ENCODE measurements around the gene TLL2. TPM values are rescaled to one million over a fixed set of nuclear protein-coding genes. Genes with fewer than 3 reads are reported as not detected.

The TLL2 gene
- polyA plus RNA-seq, 2 donors, result 0.08 TPM

- WGBS, 2 donors, result 76 to 77% methylated on average over 3 of the region's 3 CpGs
- no peaks in the 10 kb centered on the region for H3K9me3 ChIP-seq (ENCODE audit: control insufficient read depth in 2 of 2, insufficient read depth in 1 of 2, low read depth in 1 of 2, low read length in 1 of 2)
- H3K27ac ChIP-seq (ENCODE audit: low read depth in 2 of 2, low read length in 1 of 2), result no peak overlapping the region
- H3K27me3 ChIP-seq (ENCODE audit: control insufficient read depth in 1 of 2, insufficient read depth in 2 of 2, low read length in 2 of 2), result no peaks in the 10 kb centered on the region
- H3K36me3 ChIP-seq (ENCODE audit: control insufficient read depth in 2 of 2, insufficient read depth in 2 of 2, low read length in 1 of 2), result no peaks in the 10 kb centered on the region
- H3K4me3 ChIP-seq (ENCODE audit: low read depth in 1 of 2, low read length in 2 of 2), result no peak overlapping the region
- no peaks in the 10 kb centered on the region for H3K4me1 ChIP-seq (ENCODE audit: control insufficient read depth in 2 of 2, insufficient read depth in 2 of 2, low read length in 1 of 2)
These were observed 59.7 kb downstream of the TLL2 start for GRCh38 chr10:96453856-96454583.

- Histone ChIP-seq H3K9me3 (ENCODE audit: control insufficient read depth in 2 of 2, insufficient read depth in 1 of 2, low read depth in 1 of 2, low read length in 1 of 2) (no peaks in the 10 kb centered on the region), H3K36me3 (ENCODE audit: control insufficient read depth in 2 of 2, insufficient read depth in 2 of 2, low read length in 1 of 2) (no peaks in the 10 kb centered on the region), H3K4me1 (ENCODE audit: control insufficient read depth in 2 of 2, insufficient read depth in 2 of 2, low read length in 1 of 2) (no peaks in the 10 kb centered on the region), H3K27me3 (ENCODE audit: control insufficient read depth in 1 of 2, insufficient read depth in 2 of 2, low read length in 2 of 2) (no peaks in the 10 kb centered on the region), H3K4me3 (ENCODE audit: low read depth in 1 of 2, low read length in 2 of 2) (no peak overlapping the region), H3K27ac (ENCODE audit: low read depth in 2 of 2, low read length in 1 of 2) (no peak overlapping the region)
- 43 to 56% methylated on average over 7 of the region's 7 CpGs for WGBS, 2 donors
These were observed 61.1 kb downstream of the TLL2 start for GRCh38 chr10:96452494-96453153.

- no peak overlapping the region for H3K4me3 ChIP-seq (ENCODE audit: low read depth in 1 of 2, low read length in 2 of 2)
- no peaks in the 10 kb centered on the region for H3K36me3 ChIP-seq (ENCODE audit: control insufficient read depth in 2 of 2, insufficient read depth in 2 of 2, low read length in 1 of 2)
- H3K9me3 ChIP-seq (ENCODE audit: control insufficient read depth in 2 of 2, insufficient read depth in 1 of 2, low read depth in 1 of 2, low read length in 1 of 2), result no peaks in the 10 kb centered on the region
- no peak overlapping the region for H3K27ac ChIP-seq (ENCODE audit: low read depth in 2 of 2, low read length in 1 of 2)
- H3K4me1 ChIP-seq (ENCODE audit: control insufficient read depth in 2 of 2, insufficient read depth in 2 of 2, low read length in 1 of 2), result no peaks in the 10 kb centered on the region
- WGBS, 2 donors, result 81 to 85% methylated on average over 12 of the region's 12 CpGs
- H3K27me3 ChIP-seq (ENCODE audit: control insufficient read depth in 1 of 2, insufficient read depth in 2 of 2, low read length in 2 of 2), result no peaks in the 10 kb centered on the region
These were observed 63.1 kb downstream of the TLL2 start for GRCh38 chr10:96450529-96451207.

DNA sequence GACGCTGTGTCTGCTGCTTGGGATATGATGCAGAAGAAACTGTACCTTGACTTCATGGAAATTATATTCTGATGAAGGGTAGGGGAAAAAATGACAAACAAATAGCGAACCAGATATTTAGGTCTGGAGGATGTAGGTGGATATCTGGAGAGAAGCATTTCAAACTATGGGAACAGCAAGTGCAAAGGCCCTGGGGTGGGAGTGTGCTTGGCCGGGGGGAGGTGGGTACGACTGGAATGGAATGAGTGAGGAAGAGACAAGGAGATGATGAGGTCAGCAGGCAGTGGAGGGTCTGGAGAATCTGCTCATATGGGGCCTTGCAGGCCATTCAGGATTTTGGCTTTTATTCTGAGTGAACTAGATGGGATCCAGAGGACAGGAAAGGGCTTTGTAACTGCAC is 65.2 kb downstream of the TLL2 start:
- Histone ChIP-seq H3K4me3 (ENCODE audit: low read depth in 1 of 2, low read length in 2 of 2) (no peak overlapping the region), H3K27ac (ENCODE audit: low read depth in 2 of 2, low read length in 1 of 2) (no peak overlapping the region)
- WGBS, 2 donors, result 63 to 89% methylated on average over 4 of the region's 4 CpGs

GRCh38 chr10:96448021-96448457 is 65.7 kb downstream of the TLL2 start:
- WGBS, 2 donors, result 67 to 70% methylated on average over 15 of the region's 15 CpGs
- Histone ChIP-seq H3K36me3 (ENCODE audit: control insufficient read depth in 2 of 2, insufficient read depth in 2 of 2, low read length in 1 of 2) (no peaks in the 10 kb centered on the region), H3K27ac (ENCODE audit: low read depth in 2 of 2, low read length in 1 of 2) (no peak overlapping the region), H3K9me3 (ENCODE audit: control insufficient read depth in 2 of 2, insufficient read depth in 1 of 2, low read depth in 1 of 2, low read length in 1 of 2) (no peaks in the 10 kb centered on the region), H3K4me3 (ENCODE audit: low read depth in 1 of 2, low read length in 2 of 2) (no peak overlapping the region), H3K4me1 (ENCODE audit: control insufficient read depth in 2 of 2, insufficient read depth in 2 of 2, low read length in 1 of 2) (no peaks in the 10 kb centered on the region), H3K27me3 (ENCODE audit: control insufficient read depth in 1 of 2, insufficient read depth in 2 of 2, low read length in 2 of 2) (no peaks in the 10 kb centered on the region)

More for the DNA sequence above, 65.2 kb downstream of the TLL2 start:
- H3K4me1 ChIP-seq (ENCODE audit: control insufficient read depth in 2 of 2, insufficient read depth in 2 of 2, low read length in 1 of 2), result no peaks in the 10 kb centered on the region
- no peaks in the 10 kb centered on the region for H3K36me3 ChIP-seq (ENCODE audit: control insufficient read depth in 2 of 2, insufficient read depth in 2 of 2, low read length in 1 of 2)
- H3K27me3 ChIP-seq (ENCODE audit: control insufficient read depth in 1 of 2, insufficient read depth in 2 of 2, low read length in 2 of 2), result no peaks in the 10 kb centered on the region
- H3K9me3 ChIP-seq (ENCODE audit: control insufficient read depth in 2 of 2, insufficient read depth in 1 of 2, low read depth in 1 of 2, low read length in 1 of 2), result no peaks in the 10 kb centered on the region

- no peaks in the 10 kb centered on the region for H3K27me3 ChIP-seq (ENCODE audit: control insufficient read depth in 1 of 2, insufficient read depth in 2 of 2, low read length in 2 of 2)
- no peaks in the 10 kb centered on the region for H3K9me3 ChIP-seq (ENCODE audit: control insufficient read depth in 2 of 2, insufficient read depth in 1 of 2, low read depth in 1 of 2, low read length in 1 of 2)
- H3K27ac ChIP-seq (ENCODE audit: low read depth in 2 of 2, low read length in 1 of 2), result no peak overlapping the region
- no peaks in the 10 kb centered on the region for H3K36me3 ChIP-seq (ENCODE audit: control insufficient read depth in 2 of 2, insufficient read depth in 2 of 2, low read length in 1 of 2)
- H3K4me3 ChIP-seq (ENCODE audit: low read depth in 1 of 2, low read length in 2 of 2), result no peak overlapping the region
- 74 to 78% methylated on average over 10 of the region's 10 CpGs for WGBS, 2 donors
- H3K4me1 ChIP-seq (ENCODE audit: control insufficient read depth in 2 of 2, insufficient read depth in 2 of 2, low read length in 1 of 2), result no peaks in the 10 kb centered on the region
These were observed 66.6 kb downstream of the TLL2 start for GRCh38 chr10:96446966-96447596.

DNA sequence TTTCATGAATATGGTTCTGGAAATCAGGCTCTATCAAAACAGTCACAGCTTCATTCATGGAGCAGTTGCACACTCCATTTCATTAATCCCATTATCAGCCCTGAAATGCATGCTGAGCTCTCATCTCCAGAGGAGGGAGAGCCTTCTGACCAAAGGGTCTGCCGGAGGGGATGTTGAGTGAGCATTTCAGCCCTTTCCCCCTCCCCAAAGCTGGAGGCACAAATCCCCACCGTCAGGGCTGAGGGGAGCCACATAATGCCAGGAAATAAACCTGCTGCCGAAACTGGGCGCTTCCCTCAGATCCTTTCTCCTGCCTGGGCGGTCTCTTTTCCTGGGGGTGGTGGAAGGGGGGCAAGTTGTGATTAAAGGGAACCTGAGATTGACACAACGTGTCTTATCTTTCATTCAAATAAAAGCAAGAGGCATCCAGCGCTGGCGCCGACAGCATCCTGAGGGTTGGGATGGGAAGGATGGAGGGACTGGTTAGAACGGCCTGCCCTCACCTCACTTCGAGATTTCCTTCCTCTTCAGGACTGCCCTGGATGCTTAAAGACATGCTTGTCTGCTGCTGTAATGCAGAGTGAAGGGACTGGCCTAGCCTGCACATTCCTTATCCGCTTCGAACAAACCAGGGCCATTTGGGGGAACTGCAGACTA is 71.6 kb downstream of the TLL2 start:
- Histone ChIP-seq H3K27ac (ENCODE audit: low read depth in 2 of 2, low read length in 1 of 2) (no peak overlapping the region), H3K4me3 (ENCODE audit: low read depth in 1 of 2, low read length in 2 of 2) (no peak overlapping the region), H3K4me1 (ENCODE audit: control insufficient read depth in 2 of 2, insufficient read depth in 2 of 2, low read length in 1 of 2) (no peaks in the 10 kb centered on the region), H3K27me3 (ENCODE audit: control insufficient read depth in 1 of 2, insufficient read depth in 2 of 2, low read length in 2 of 2) (no peaks in the 10 kb centered on the region), H3K9me3 (ENCODE audit: control insufficient read depth in 2 of 2, insufficient read depth in 1 of 2, low read depth in 1 of 2, low read length in 1 of 2) (no peaks in the 10 kb centered on the region), H3K36me3 (ENCODE audit: control insufficient read depth in 2 of 2, insufficient read depth in 2 of 2, low read length in 1 of 2) (no peaks in the 10 kb centered on the region)
- 59 to 64% methylated on average over 13 of the region's 13 CpGs for WGBS, 2 donors

DNA sequence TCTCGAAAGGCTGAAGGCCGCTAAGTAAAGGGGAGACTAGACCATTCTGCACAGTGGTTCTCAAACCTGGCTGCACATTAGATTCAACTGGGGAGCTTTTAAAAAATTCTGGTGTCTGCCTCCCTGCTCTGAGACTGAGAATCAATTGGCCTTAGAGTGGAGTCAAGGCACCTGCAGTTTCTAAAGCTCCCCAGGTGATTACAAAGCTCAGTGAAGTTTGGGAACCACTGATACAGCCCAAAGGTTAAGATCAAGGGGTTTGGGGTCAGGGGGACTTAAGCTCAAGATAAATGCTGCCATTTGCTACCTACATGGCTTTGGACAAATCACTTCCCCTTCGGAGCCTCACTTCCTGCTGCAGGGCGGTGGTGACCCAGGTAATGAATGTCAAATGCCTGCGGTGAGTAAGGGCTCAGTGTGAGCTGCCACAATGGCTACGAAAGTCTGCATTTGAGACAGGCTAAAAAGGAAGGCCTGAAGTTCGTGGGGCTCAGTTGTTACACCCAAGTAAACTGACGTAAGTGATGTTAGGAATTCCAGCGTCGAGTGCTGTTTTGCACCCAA is 72.3 kb downstream of the TLL2 start:
- H3K27me3 ChIP-seq (ENCODE audit: control insufficient read depth in 1 of 2, insufficient read depth in 2 of 2, low read length in 2 of 2), result no peaks in the 10 kb centered on the region
- no peaks in the 10 kb centered on the region for H3K4me1 ChIP-seq (ENCODE audit: control insufficient read depth in 2 of 2, insufficient read depth in 2 of 2, low read length in 1 of 2)
- no peak overlapping the region for H3K4me3 ChIP-seq (ENCODE audit: low read depth in 1 of 2, low read length in 2 of 2)
- 70% methylated on average over 10 of the region's 10 CpGs for WGBS, 2 donors
- no peaks in the 10 kb centered on the region for H3K9me3 ChIP-seq (ENCODE audit: control insufficient read depth in 2 of 2, insufficient read depth in 1 of 2, low read depth in 1 of 2, low read length in 1 of 2)
- no peaks in the 10 kb centered on the region for H3K36me3 ChIP-seq (ENCODE audit: control insufficient read depth in 2 of 2, insufficient read depth in 2 of 2, low read length in 1 of 2)
- peak overlapping the region in 1 of 2 donors; percentile 6 for H3K27ac ChIP-seq (ENCODE audit: low read depth in 2 of 2, low read length in 1 of 2)
